ENCODE measurements around the gene SAFB2.

- TF ChIP-seq CTCF (IDR thresholded peaks at IDR 0.05) (no peak), POLR2AphosphoS5 (IDR thresholded peaks at IDR 0.05) (no peak), POLR2A (IDR thresholded peaks at IDR 0.05) (no peak), EP300 (IDR thresholded peaks at IDR 0.05) (no peak)
Observed at GRCh38 chr19:5541456-5541855, 81.1 kb downstream of the SAFB2 start.

Data from gastroesophageal sphincter (tissue), 3 donors.